NCI-H1930 (cell line): ENCODE results near the gene ANLN.
"Not testable (repeated sequence)": the region's sequence is repeated elsewhere in the genome, so short reads cannot be mapped to it uniquely, and the experiment has no call there.

ENCODE experiments used
- DNase-seq, 2 experiments: peaks; one replicate each; lab custom pipeline; 2025; lab: John Stamatoyannopoulos, UW

Gene ANLN

GRCh38 chr7:36466001-36466400 lies 76.3 kb downstream of the ANLN start:
- not testable (repeated sequence) for DNase-seq

GRCh38 chr7:36468370-36469101 lies 78.9 kb downstream of the ANLN start:
- no peak for DNase-seq

- DNase-seq: no peak
These were observed 79.6 kb downstream of the ANLN start for GRCh38 chr7:36469236-36469635.

- DNase-seq: no peak
These were observed 82.6 kb downstream of the ANLN start for GRCh38 chr7:36472141-36472729.

GRCh38 chr7:36473454-36474282 lies 84.0 kb downstream of the ANLN start:
- DNase-seq: peak; percentile 18 to 39

- DNase-seq: no peak
These were observed 84.8 kb downstream of the ANLN start for GRCh38 chr7:36474283-36475010.

GRCh38 chr7:36475011-36475342 lies 85.3 kb downstream of the ANLN start:
- no peak for DNase-seq

- DNase-seq: no peak
These were observed 85.7 kb downstream of the ANLN start for GRCh38 chr7:36475381-36475780.

- no peak for DNase-seq
These were observed 89.1 kb downstream of the ANLN start for GRCh38 chr7:36478745-36479144.

- DNase-seq: not testable (repeated sequence)
These were observed 94.2 kb downstream of the ANLN start for GRCh38 chr7:36483853-36484252.

GRCh38 chr7:36484265-36484664 lies 94.6 kb downstream of the ANLN start:
- DNase-seq: no peak

- no peak for DNase-seq
These were observed 96.7 kb downstream of the ANLN start for GRCh38 chr7:36486336-36486735.

GRCh38 chr7:36487756-36488336 lies 98.2 kb downstream of the ANLN start:
- DNase-seq: peak; percentile 56 to 59

- DNase-seq: not testable (repeated sequence)
These were observed 99.0 kb downstream of the ANLN start for GRCh38 chr7:36488672-36489071.

- no peak for DNase-seq
These were observed 100.8 kb downstream of the ANLN start for GRCh38 chr7:36490419-36490830.

- no peak for DNase-seq
These were observed 101.7 kb downstream of the ANLN start for GRCh38 chr7:36491317-36491716.

- no peak for DNase-seq
These were observed 106.9 kb downstream of the ANLN start for GRCh38 chr7:36496576-36496975.

GRCh38 chr7:36497176-36497575 lies 107.5 kb downstream of the ANLN start:
- DNase-seq: not testable (repeated sequence)

GRCh38 chr7:36497775-36498174 lies 108.1 kb downstream of the ANLN start:
- no peak for DNase-seq
